Upper lobe of left lung (tissue), 6 donors: ENCODE results near the gene MSMO1. TPM values are rescaled to one million over a fixed set of nuclear protein-coding genes. Genes with fewer than 3 reads are reported as not detected.

Source experiments
- ATAC-seq, 2 donors: fragments of 200-7000 bp; cut with Tn5 transposase; one replicate each; pipeline ENCODE4 v1.9.1; 2022; ENCODE audit warnings: mild to moderate bottlenecking in 2 of 2, moderate library complexity in 2 of 2; ENCODE audit not compliant: low FRiP score in 2 of 2
- DNase-seq, 2 donors: peaks; one replicate each; pipeline ENCODE4 v3.0.0-alpha.2; 2019 to 2020
- H3K27ac ChIP-seq, 4 donors: fragments of 200-600 bp; sonication (generic); one replicate each; pipeline ENCODE4 v1.5.1; 2016 to 2019
- H3K27me3 ChIP-seq, 4 donors: fragments of 200-600 bp; sonication (generic); one replicate each; pipeline ENCODE4 v1.5.1; 2017 to 2019
- H3K36me3 ChIP-seq, 4 donors: fragments of 200-600 bp; sonication (generic); one replicate each; pipeline ENCODE4 v1.5.1; 2016 to 2019
- H3K4me1 ChIP-seq, 4 donors: fragments of 200-600 bp; sonication (generic); one replicate each; pipeline ENCODE4 v1.5.1; 2018 to 2019
- H3K4me3 ChIP-seq, 4 donors: fragments of 200-600 bp; sonication (generic); one replicate each; pipeline ENCODE4 v1.5.1; 2017 to 2019; ENCODE audit warnings: mild to moderate bottlenecking in 2 of 4, moderate library complexity in 1 of 4
- H3K9me3 ChIP-seq, 4 donors: fragments of 200-600 bp; sonication (generic); one replicate each; pipeline ENCODE4 v1.5.1; 2018 to 2019
- CTCF ChIP-seq, 6 experiments: fragments of 450-650 bp in 4 of 6; fragments of 200-600 bp in 2 of 6; sonication (generic) in 2 of 6; IDR thresholded peaks; one replicate each; pipeline ENCODE4 v1.5.1; 2016 to 2019; ENCODE audit warnings: antibody characterized with exemption in 6 of 6
- EP300 ChIP-seq, 4 donors: sonication (generic); formaldehyde crosslinking; IDR thresholded peaks; one replicate each; pipeline ENCODE4 v1.5.1; 2017; ENCODE audit warnings: antibody characterized with exemption in 4 of 4, control low read depth in 2 of 4
- POLR2A ChIP-seq, 4 donors: fragments of 450-650 bp; IDR thresholded peaks; one replicate each; pipeline ENCODE4 v1.5.1; 2016 to 2017; ENCODE audit warnings: antibody characterized with exemption in 4 of 4, mild to moderate bottlenecking in 2 of 4
- POLR2AphosphoS5 ChIP-seq, 2 donors: sonication (generic); formaldehyde crosslinking; IDR thresholded peaks; one replicate each; pipeline ENCODE4 v1.5.1; 2017; ENCODE audit warnings: antibody characterized with exemption in 2 of 2
- WGBS, 2 donors: methylation state at CpG; one replicate each; pipeline ENCODE4 v1.1.5; 2017 to 2018; 5-methylcytosine and 5-hydroxymethylcytosine counted together
- total RNA-seq, 6 donors: library from RNA; depleted of rRNA in 4 of 6; stranded (reverse); fragments of >200 nt in 4 of 6; gene quantifications; one replicate each; pipeline versions ENCODE4 v1.1.0 to v1.2.1, GENCODE V29; 2016 to 2021
- donor health status: DM: no; HTN: no; CAD: no; lungs with moderate emphysema.
- donor health status: DM: no; HTN: yes; CAD: no; lungs with severe emphysema.

MSMO1 gene
- total RNA-seq, 6 donors from 2014 or later, result 21.0 to 193 (median 125) TPM

- Histone ChIP-seq H3K4me1 (peaks cover 0 to 13% (median 8%) of the 10 kb centered on the region in 4 donors), H3K36me3 (no peaks in the 10 kb centered on the region), H3K4me3 (no peak overlapping the region), H3K9me3 (no peaks in the 10 kb centered on the region), H3K27me3 (peaks cover 0 to 14% (median 6%) of the 10 kb centered on the region in 4 donors), H3K27ac (no peak overlapping the region)
- TF ChIP-seq POLR2A (IDR thresholded peaks at IDR 0.05), result no peak
- TF ChIP-seq POLR2AphosphoS5 (IDR thresholded peaks at IDR 0.05), result no peak
- no peak for TF ChIP-seq EP300 (IDR thresholded peaks at IDR 0.05)
- TF ChIP-seq CTCF (IDR thresholded peaks at IDR 0.05), result no peak
- ATAC-seq (no peak), DNase-seq (no peak)
- WGBS, 2 donors, result 100% methylated on average over 1 of the region's 1 CpG
These were observed 55.2 kb downstream of the MSMO1 start for GRCh38 chr4:165382640-165383039.

- H3K4me1 ChIP-seq, result peaks cover 0 to 10% (median 6%) of the 10 kb centered on the region in 4 donors
- no peak overlapping the region for H3K27ac ChIP-seq
- DNase-seq (no peak), ATAC-seq (no peak)
- TF ChIP-seq POLR2AphosphoS5 (IDR thresholded peaks at IDR 0.05) (no peak), EP300 (IDR thresholded peaks at IDR 0.05) (no peak), POLR2A (IDR thresholded peaks at IDR 0.05) (no peak), CTCF (IDR thresholded peaks at IDR 0.05) (no peak)
- H3K4me3 ChIP-seq, result no peak overlapping the region
- H3K9me3 ChIP-seq, result no peaks in the 10 kb centered on the region
- WGBS, 2 donors, result 68 to 71% methylated on average over 4 of the region's 4 CpGs
- H3K27me3 ChIP-seq, result peaks cover 0 to 9% (median 4%) of the 10 kb centered on the region in 4 donors
- no peaks in the 10 kb centered on the region for H3K36me3 ChIP-seq
These were observed 56.2 kb downstream of the MSMO1 start for GRCh38 chr4:165383591-165384073.

- no peak overlapping the region for H3K4me3 ChIP-seq
- no peak overlapping the region for H3K27ac ChIP-seq
- H3K4me1 ChIP-seq, result peaks cover 0 to 5% (median 3%) of the 10 kb centered on the region in 4 donors
- H3K36me3 ChIP-seq, result no peaks in the 10 kb centered on the region
- no peak for TF ChIP-seq EP300 (IDR thresholded peaks at IDR 0.05)
- TF ChIP-seq POLR2A (IDR thresholded peaks at IDR 0.05), result no peak
- no peak for TF ChIP-seq CTCF (IDR thresholded peaks at IDR 0.05)
- TF ChIP-seq POLR2AphosphoS5 (IDR thresholded peaks at IDR 0.05), result no peak
- ATAC-seq, result no peak
- WGBS, 2 donors, result 62 to 74% methylated on average over 3 of the region's 3 CpGs
- H3K9me3 ChIP-seq, result no peaks in the 10 kb centered on the region
- peaks cover 0 to 4% (median 1%) of the 10 kb centered on the region in 4 donors for H3K27me3 ChIP-seq
- no peak for DNase-seq
These were observed 56.7 kb downstream of the MSMO1 start for GRCh38 chr4:165384186-165384585.

- H3K4me1 ChIP-seq, result peaks cover 0 to under 1% (median under 1%) of the 10 kb centered on the region in 4 donors
- H3K27ac ChIP-seq, result no peak overlapping the region
- no peak overlapping the region for H3K4me3 ChIP-seq
- DNase-seq (no peak), ATAC-seq (no peak)
- TF ChIP-seq CTCF (IDR thresholded peaks at IDR 0.05) (no peak), EP300 (IDR thresholded peaks at IDR 0.05) (no peak), POLR2AphosphoS5 (IDR thresholded peaks at IDR 0.05) (no peak), POLR2A (IDR thresholded peaks at IDR 0.05) (no peak)
- no peaks in the 10 kb centered on the region for H3K9me3 ChIP-seq
- H3K36me3 ChIP-seq, result no peaks in the 10 kb centered on the region
- WGBS, 2 donors, result 89 to 96% methylated on average over 1 of the region's 1 CpG
- H3K27me3 ChIP-seq, result no peaks in the 10 kb centered on the region
These were observed 57.1 kb downstream of the MSMO1 start for GRCh38 chr4:165384598-165384997.

GRCh38 chr4:165385126-165385525 is 57.7 kb downstream of the MSMO1 start:
- Histone ChIP-seq H3K27me3 (no peaks in the 10 kb centered on the region), H3K4me3 (no peak overlapping the region), H3K27ac (no peak overlapping the region), H3K4me1 (no peaks in the 10 kb centered on the region), H3K36me3 (no peaks in the 10 kb centered on the region), H3K9me3 (no peaks in the 10 kb centered on the region)
- DNase-seq, result no peak
- no peak for ATAC-seq
- 87 to 92% methylated on average over 4 of the region's 4 CpGs for WGBS, 2 donors
- no peak for TF ChIP-seq CTCF (IDR thresholded peaks at IDR 0.05)
- TF ChIP-seq POLR2A (IDR thresholded peaks at IDR 0.05), result no peak
- no peak for TF ChIP-seq EP300 (IDR thresholded peaks at IDR 0.05)
- TF ChIP-seq POLR2AphosphoS5 (IDR thresholded peaks at IDR 0.05), result no peak
